ENCODE results near the gene FADS6. TPM values are rescaled to one million over a fixed set of nuclear protein-coding genes. Genes with fewer than 3 reads are reported as not detected.

The FADS6 gene
- total RNA-seq, 4 donors from 2014 or later = 0.19 to 6.0 (median 1.9) TPM

- WGBS, 2 donors = 79 to 85% methylated on average over 4 to 8 of the region's 16 CpGs
- Histone ChIP-seq H3K4me1 (peaks cover 7 to 19% (median 8%) of the 10 kb centered on the region in 3 donors), H3K27ac (no peak overlapping the region), H3K36me3 (no peaks in the 10 kb centered on the region), H3K9me3 (no peaks in the 10 kb centered on the region), H3K4me3 (no peak overlapping the region), H3K27me3 (peaks cover 0 to 22% (median 0%) of the 10 kb centered on the region in 4 donors)
- no peak for DNase-seq
- no peak for TF ChIP-seq CTCF (IDR thresholded peaks at IDR 0.05)
- intact Hi-C loops (cut with DNase I) = no loop called here
Measured at GRCh38 chr17:74879308-74879707, 14.1 kb downstream of the FADS6 start.

- no peaks in the 10 kb centered on the region for H3K36me3 ChIP-seq
- H3K4me3 ChIP-seq = no peak overlapping the region
- 55 to 57% methylated on average over 1 to 2 of the region's 2 CpGs for WGBS, 2 donors
- no peak for DNase-seq
- peaks cover 7 to 25% (median 12%) of the 10 kb centered on the region in 3 donors for H3K4me1 ChIP-seq
- H3K9me3 ChIP-seq = no peaks in the 10 kb centered on the region
- peaks cover 0 to 22% (median 0%) of the 10 kb centered on the region in 4 donors for H3K27me3 ChIP-seq
- peak overlapping the region in 2 of 4 donors; percentile 29 to 43 for H3K27ac ChIP-seq
- intact Hi-C loops (cut with DNase I) = no loop called here
- no peak for TF ChIP-seq POLR2A (IDR thresholded peaks at IDR 0.05)
- TF ChIP-seq CTCF (IDR thresholded peaks at IDR 0.05) = no peak
Measured at GRCh38 chr17:74878658-74879057, 14.8 kb downstream of the FADS6 start.

DNA sequence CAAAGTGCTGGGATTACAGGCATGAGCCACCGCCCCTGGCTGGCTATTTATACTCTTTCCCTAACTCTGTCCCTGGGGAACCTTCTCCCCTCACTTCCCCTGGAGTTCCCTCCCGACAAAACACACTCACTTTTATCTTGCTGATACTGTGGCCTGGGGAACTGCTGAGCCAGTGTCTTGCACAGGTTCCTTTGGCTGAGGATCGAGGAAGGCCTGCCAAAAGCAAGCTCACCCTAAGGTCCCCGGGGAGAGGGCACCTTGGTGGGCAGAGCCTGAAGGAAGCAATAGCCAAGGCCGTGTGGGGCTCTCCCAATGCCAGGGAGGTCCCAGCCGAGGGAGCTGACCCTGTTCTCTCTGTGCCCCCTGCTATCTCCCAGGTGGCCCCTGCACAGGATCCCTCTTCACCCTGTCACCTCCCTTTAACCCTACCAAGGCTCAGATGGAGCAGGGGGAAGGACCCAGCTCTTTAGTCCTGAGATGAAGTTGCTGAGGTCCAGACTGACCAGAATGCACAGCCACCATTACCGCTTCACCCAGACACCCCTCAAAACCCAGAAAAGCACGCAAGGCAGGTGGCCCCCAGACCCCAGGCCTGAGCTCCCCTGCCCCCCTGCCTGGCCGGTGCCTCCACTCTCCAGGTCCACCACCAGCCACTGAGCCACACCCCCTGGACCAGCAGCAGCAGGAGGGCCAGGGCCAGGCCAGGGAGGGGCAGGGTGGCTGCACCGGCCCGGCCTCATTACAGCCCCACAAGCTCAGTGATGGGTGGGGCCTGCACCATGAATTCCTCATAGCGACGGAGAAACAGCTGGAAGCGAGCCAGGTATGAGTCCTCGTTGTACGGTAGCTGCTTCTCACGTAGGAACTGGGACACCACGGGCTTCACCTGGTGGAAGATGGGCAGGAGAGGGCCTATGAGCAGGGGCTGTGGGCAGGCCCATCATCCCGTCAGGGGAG, 15.6 kb downstream of the FADS6 start:
- intact Hi-C loops (cut with DNase I) = no loop called here
- DNase-seq = no peak

DNA sequence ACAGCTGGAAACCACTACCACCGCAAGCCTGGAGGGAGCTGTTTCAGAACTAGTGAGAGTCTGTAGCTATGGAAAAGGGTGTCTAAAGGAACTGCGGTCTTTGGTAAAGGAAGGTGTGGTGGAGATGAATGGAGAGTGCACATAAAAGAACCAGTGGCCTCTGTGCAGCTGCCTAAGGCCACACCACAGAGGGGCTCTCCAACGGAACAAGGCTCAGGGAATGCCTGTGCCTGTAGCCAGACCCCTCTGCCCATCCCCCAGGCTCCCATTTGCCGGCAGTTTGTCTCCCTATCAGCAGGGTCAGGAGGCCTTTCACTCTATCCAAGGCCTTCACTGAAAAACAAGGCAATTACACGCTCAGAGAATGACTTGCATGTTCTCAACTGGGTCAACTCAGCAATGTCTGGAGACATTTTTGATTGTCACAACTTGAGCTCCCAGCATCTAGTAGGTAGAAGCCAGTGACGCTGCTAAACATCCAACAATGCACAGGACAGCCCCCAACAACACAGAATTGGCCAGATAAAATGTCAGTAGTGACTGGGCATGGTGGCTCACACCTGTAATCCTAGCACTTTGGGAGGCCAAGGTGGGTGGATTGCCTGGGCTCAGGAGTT, 17.3 kb downstream of the FADS6 start:
- no peaks in the 10 kb centered on the region for H3K36me3 ChIP-seq
- no peak for TF ChIP-seq POLR2A (IDR thresholded peaks at IDR 0.05)
- no peak for TF ChIP-seq CTCF (IDR thresholded peaks at IDR 0.05)
- H3K4me3 ChIP-seq = no peak overlapping the region
- WGBS, 2 donors = 49 to 60% methylated on average over 4 to 5 of the region's 6 CpGs
- intact Hi-C loops (cut with DNase I) = no loop called here
- H3K9me3 ChIP-seq = no peaks in the 10 kb centered on the region
- peaks cover 14 to 44% (median 25%) of the 10 kb centered on the region in 3 donors for H3K4me1 ChIP-seq
- no peak overlapping the region for H3K27ac ChIP-seq
- DNase-seq = no peak
- H3K27me3 ChIP-seq = peaks cover 0 to 8% (median 0%) of the 10 kb centered on the region in 4 donors

More for the DNA sequence above, 15.6 kb downstream of the FADS6 start:
- 40 to 51% methylated on average over 7 to 10 of the region's 19 CpGs for WGBS, 2 donors
- Histone ChIP-seq H3K4me3 (no peak overlapping the region), H3K4me1 (peaks cover 7 to 27% (median 12%) of the 10 kb centered on the region in 3 donors), H3K9me3 (no peaks in the 10 kb centered on the region), H3K27ac (peak overlapping the region in 3 of 4 donors; percentile 6 to 49 (median 43)), H3K36me3 (no peaks in the 10 kb centered on the region), H3K27me3 (peaks cover 0 to 16% (median 0%) of the 10 kb centered on the region in 4 donors)
- TF ChIP-seq POLR2A (IDR thresholded peaks at IDR 0.05) (no peak), CTCF (IDR thresholded peaks at IDR 0.05) (no peak)
